B cell (primary cell): ENCODE results near the gene EGLN2. TPM values are rescaled to one million over a fixed set of nuclear protein-coding genes. Genes with fewer than 3 reads are reported as not detected.
"Not testable (repeated sequence)": the region's sequence is repeated elsewhere in the genome, so short reads cannot be mapped to it uniquely, and the experiment has no call there.

ENCODE experiments used
- ATAC-seq: fragments of 200-7000 bp; cut with Tn5 transposase; one replicate; pipeline ENCODE4 v1.10.0; 2021; ENCODE audit warnings: low read depth, mild to moderate bottlenecking, moderate number of reproducible peaks, moderate library complexity
- CTCF ChIA-PET: fragments of 350-600 bp; sonication (Branson Sonifier 250); formaldehyde crosslinking; loops from one replicate; lab custom pipeline; 2021; ENCODE audit warnings: antibody characterized with exemption, inconsistent platforms; lab: Charles Lee
- POLR2A ChIA-PET: fragments of 350-600 bp; sonication (Branson Sonifier 250); formaldehyde crosslinking; loops from one replicate; lab custom pipeline; 2021; ENCODE audit warnings: antibody characterized with exemption; lab: Charles Lee
- DNase-seq: peaks from one replicate; pipeline ENCODE4 v3.0.0; 2013
- H2AFZ ChIP-seq: 2 replicates; pipeline ENCODE4 v1.6.1; 2012; ENCODE audit warnings: mild to moderate bottlenecking, low read depth, low read length; ENCODE audit not compliant: insufficient read depth, poor library complexity, severe bottlenecking
- H3K27ac ChIP-seq, 2 donors: 1 replicate in 1 of 2; 2 replicates in 1 of 2; pipeline ENCODE4 v1.5.1; 2012 to 2013; ENCODE audit warnings: low read length in 2 of 2, mild to moderate bottlenecking in 2 of 2, moderate library complexity in 1 of 2
- H3K27me3 ChIP-seq, 4 experiments: fragments of 200-600 bp in 1 of 4; sonication (generic) in 1 of 4; replicated peaks in 1 of 4; 1 replicate in 2 of 4; 2 replicates in 2 of 4; pipeline versions ENCODE4 v1.6.1 to v1.7.0; 2013 to 2016; ENCODE audit warnings: low read length in 3 of 4, mild to moderate bottlenecking in 2 of 4, mixed read lengths in 1 of 4, moderate library complexity in 1 of 4; ENCODE audit not compliant: insufficient read depth in 4 of 4, control insufficient read depth in 3 of 4; ENCODE audit errors: control extremely low read depth in 1 of 4
- H3K36me3 ChIP-seq, 2 experiments: replicated peaks in 1 of 2; 1 replicate in 1 of 2; 2 replicates in 1 of 2; pipeline versions ENCODE4 v1.6.1 to v1.7.1; 2013; ENCODE audit warnings: low read length in 1 of 2; ENCODE audit not compliant: insufficient read depth in 2 of 2, control insufficient read depth in 1 of 2; ENCODE audit errors: control extremely low read depth in 1 of 2, extremely low read depth in 1 of 2
- H3K4me1 ChIP-seq, 2 donors: fragments of 200-600 bp in 1 of 2; sonication (generic) in 1 of 2; 1 replicate in 1 of 2; 2 replicates in 1 of 2; pipeline versions ENCODE4 v1.5.1 to v1.6.1; 2013 to 2017; ENCODE audit warnings: low read length in 2 of 2; ENCODE audit not compliant: control insufficient read depth in 2 of 2, insufficient read depth in 2 of 2
- H3K4me2 ChIP-seq: replicated peaks from 2 replicates; pipeline ENCODE3; 2012; ENCODE audit warnings: mild to moderate bottlenecking, low read depth, low read length; ENCODE audit not compliant: poor library complexity, severe bottlenecking
- H3K4me3 ChIP-seq, 5 experiments: fragments of 200-600 bp in 1 of 5; sonication (generic) in 1 of 5; 1 replicate in 3 of 5; 2 replicates in 2 of 5; pipeline versions ENCODE4 v1.5.1 to v1.7.0; 2011 to 2016; ENCODE audit warnings: low read length in 4 of 5, mild to moderate bottlenecking in 4 of 5, low read depth in 2 of 5, control low read depth in 1 of 5, moderate library complexity in 1 of 5; ENCODE audit not compliant: insufficient read depth in 1 of 5; ENCODE audit errors: control extremely low read depth in 1 of 5, extremely low read depth in 1 of 5
- H3K79me2 ChIP-seq: fragments of 200-600 bp; sonication (generic); one replicate; pipeline ENCODE4 v1.6.0; 2016; ENCODE audit warnings: low read length; ENCODE audit not compliant: control insufficient read depth, insufficient read depth
- H3K9ac ChIP-seq: fragments of 200-600 bp; sonication (generic); 2 replicates; pipeline ENCODE4 v1.6.1; 2017; ENCODE audit warnings: mild to moderate bottlenecking, low read length, moderate library complexity
- H3K9me3 ChIP-seq, 3 donors: one replicate each; pipeline versions ENCODE4 v1.6.1 to v1.7.1; 2013; ENCODE audit warnings: low read length in 2 of 3; ENCODE audit not compliant: control insufficient read depth in 2 of 3, insufficient read depth in 1 of 3; ENCODE audit errors: control extremely low read depth in 1 of 3
- H4K20me1 ChIP-seq: 2 replicates; pipeline ENCODE4 v1.6.0; 2012; ENCODE audit warnings: mild to moderate bottlenecking, low read length; ENCODE audit not compliant: insufficient read depth, control insufficient read depth, poor library complexity, severe bottlenecking
- H3K27ac Mint-ChIP-seq: one replicate; pipeline ENCODE4 v1.8.0; 2021; ENCODE audit warnings: mixed read lengths
- H3K27me3 Mint-ChIP-seq: one replicate; pipeline ENCODE4 v1.8.0; 2021; ENCODE audit warnings: mixed read lengths
- H3K4me1 Mint-ChIP-seq: one replicate; pipeline ENCODE4 v1.8.0; 2021; ENCODE audit warnings: mixed read lengths
- H3K4me3 Mint-ChIP-seq: one replicate; pipeline ENCODE4 v1.8.0; 2021; ENCODE audit warnings: mixed read lengths
- H3K9me3 Mint-ChIP-seq: one replicate; pipeline ENCODE4 v1.8.0; 2022; ENCODE audit warnings: mixed read lengths; ENCODE audit not compliant: insufficient read depth
- CTCF ChIP-seq: fragments of 200-600 bp; IDR thresholded peaks from one replicate; pipeline ENCODE4 v1.8.0; 2022; ENCODE audit warnings: antibody characterized with exemption, mild to moderate bottlenecking
- WGBS: methylation state at CpG from one replicate; pipeline ENCODE4 v1.1.5; 2013; ENCODE audit warnings: missing lambda C conversion rate; ENCODE audit not compliant: insufficient coverage; 5-methylcytosine and 5-hydroxymethylcytosine counted together
- intact Hi-C: fragments of 100-400 bp; cut with micrococcal nuclease; formaldehyde crosslinking; loops from one replicate; pipeline ENCODE4 v1.10.0; 2022
- polyA plus RNA-seq: library from polyadenylated mRNA; depleted of rRNA; stranded (reverse); fragments of >200 nt; gene quantifications from 2 replicates; pipeline ENCODE4 v1.2.3, GENCODE V29; 2012
- total RNA-seq, 2 donors: library from RNA; stranded (reverse); fragments of 120-200 nt in 1 of 2; gene quantifications; 1 replicate in 1 of 2; 2 replicates in 1 of 2; pipeline versions ENCODE4 v1.2.3 to v1.2.4, GENCODE V29; 2013 to 2022

Gene EGLN2
- total and polyA plus RNA-seq, 2 donors (not counting 1 experiment from before 2014, with no cell fraction given) = 130 to 178 TPM

- CTCF ChIA-PET = interaction anchor here (0.6 to 3.8 kb wide), 27 partner anchors 7 to 495 kb away, joined by 3 to 117 read pairs (median 5); partner anchors contain the start of genes ACTMAP, COQ8B, EGLN2 and ITPKC
- H3K27ac ChIP-seq = not testable (repeated sequence)
- peak overlapping the region; percentile 82 for H2AFZ ChIP-seq
Observed at GRCh38 chr19:40818480-40819399, 19.7 kb downstream of the EGLN2 start.

More at GRCh38 chr19:40818480-40819399, 19.7 kb downstream of the EGLN2 start:
- 38% methylated on average over 17 of the region's 36 CpGs for WGBS
- not testable (repeated sequence) for H4K20me1 ChIP-seq, H3K79me2 ChIP-seq, H3K27me3 Mint-ChIP-seq, H3K9me3 Mint-ChIP-seq, H3K36me3 ChIP-seq, H3K27me3 ChIP-seq, H3K9me3 ChIP-seq
- ATAC-seq (peak; percentile 89), DNase-seq (peak; percentile 81)
- intact Hi-C loops = loop anchor here (1.0 to 5.0 kb wide), 3 partner anchors 41 to 155 kb away; partner anchors contain the start of genes ACTMAP, MIA, RAB4B and SNRPA
- H3K4me1 ChIP-seq = peaks cover 14 to 33% of the 10 kb centered on the region in 2 donors
- Mint-ChIP-seq H3K4me3 (peak overlapping the region; percentile 92), H3K27ac (peak overlapping the region; percentile 83), H3K4me1 (peaks cover 29% of the 10 kb centered on the region)
- H3K4me2 ChIP-seq = peak overlapping the region; percentile 56
- TF ChIP-seq CTCF = peak; percentile 63
- H3K4me3 ChIP-seq = peak overlapping the region in 4 of 5 experiments; percentile 14 to 61 (median 45)
- POLR2A ChIA-PET = interaction anchor here (0.5 to 3.1 kb wide), 7 partner anchors 20 to 446 kb away, joined by 3 to 15 read pairs (median 5); partner anchors contain the start of genes COQ8B, EGLN2, HNRNPUL1 and ITPKC
- H3K9ac ChIP-seq = peak overlapping the region; percentile 59
